NCI-H2196 treated with DMSO at 0.1 percent for 48 hours (cell line): Measurements from ENCODE around the gene POLR1E.

Experiments used
- DNase-seq: peaks from one replicate; lab custom pipeline; 2025; ENCODE audit not compliant: unreplicated experiment; lab: John Stamatoyannopoulos, UW

The POLR1E gene

DNA sequence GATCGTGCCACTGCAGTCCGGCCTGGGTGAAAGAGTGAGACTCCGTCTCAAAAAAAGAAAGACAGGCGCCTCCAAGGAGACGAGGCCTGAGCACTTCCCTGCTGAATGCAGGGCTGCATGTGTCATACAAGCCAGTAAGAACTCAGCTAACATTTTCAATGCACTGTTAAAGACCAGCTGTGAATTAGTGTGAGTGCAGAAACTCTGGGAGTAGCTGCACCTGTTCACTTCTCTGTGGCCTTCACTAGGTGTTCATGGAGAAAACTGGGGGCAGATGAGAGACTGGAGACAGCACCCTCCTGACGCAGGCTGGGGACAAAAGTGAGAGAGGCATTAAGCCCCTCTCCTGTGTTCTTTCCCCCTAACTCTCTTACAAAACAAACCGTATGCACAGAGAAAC is 48.7 kb downstream of the POLR1E start:
- no peak for DNase-seq

DNA sequence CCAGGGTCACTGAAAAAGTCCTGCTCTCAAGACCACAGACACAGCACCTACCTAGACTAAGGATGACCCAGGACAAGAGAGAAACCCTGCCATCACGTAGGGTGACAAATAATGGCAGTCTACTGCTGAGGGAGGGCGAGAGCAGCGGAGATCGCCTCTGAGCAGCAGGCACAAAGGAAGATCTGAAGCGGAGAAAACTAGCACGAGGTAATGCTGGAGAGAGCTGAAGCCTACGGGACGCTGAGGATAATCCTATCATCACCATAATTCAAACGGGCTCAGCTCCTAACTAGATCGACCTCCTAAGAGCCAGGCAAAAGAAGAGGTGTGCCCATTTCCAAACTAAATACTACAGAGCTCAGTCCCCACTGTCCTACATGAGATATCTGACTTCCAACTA is 49.2 kb downstream of the POLR1E start:
- DNase-seq, result no peak

DNA sequence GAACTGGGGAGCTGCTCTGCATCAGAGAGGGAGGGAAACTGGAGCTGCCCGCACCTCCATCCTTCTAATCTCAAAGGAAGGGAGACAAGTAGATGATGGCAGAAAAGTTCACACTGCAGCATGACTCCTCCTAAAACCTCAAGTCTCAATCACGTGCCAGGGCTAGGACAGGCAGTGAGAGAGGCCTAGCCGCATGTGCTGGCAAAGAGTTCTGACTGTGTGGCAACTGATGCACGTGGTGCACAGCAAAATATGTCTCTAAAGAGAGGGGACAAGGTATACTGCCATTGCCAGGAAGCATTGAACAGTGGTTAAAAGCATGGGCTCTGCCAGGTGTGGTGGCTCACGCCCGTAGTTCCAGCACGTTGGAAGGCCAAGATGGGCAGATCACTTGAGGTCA is 52.4 kb downstream of the POLR1E start:
- DNase-seq, result no peak

DNA sequence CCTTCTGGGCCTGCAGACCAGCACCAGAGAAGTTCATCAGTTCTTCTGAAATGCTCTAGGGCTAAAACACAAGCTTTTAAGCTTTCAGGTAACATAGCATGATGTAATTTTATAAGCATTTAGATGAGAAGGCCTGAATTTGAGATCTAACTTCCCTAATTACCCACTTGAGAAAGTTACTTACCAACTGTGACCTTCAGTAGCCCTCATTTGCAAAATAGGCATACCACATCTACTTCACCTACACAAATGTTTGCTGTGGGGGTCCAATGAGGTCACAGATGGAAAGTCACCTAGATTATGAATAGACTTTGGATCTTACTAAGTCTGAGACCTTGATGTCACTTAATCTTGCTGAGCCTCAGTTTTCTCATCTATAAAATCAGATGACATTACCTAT is 53.9 kb downstream of the POLR1E start:
- no peak for DNase-seq

DNA sequence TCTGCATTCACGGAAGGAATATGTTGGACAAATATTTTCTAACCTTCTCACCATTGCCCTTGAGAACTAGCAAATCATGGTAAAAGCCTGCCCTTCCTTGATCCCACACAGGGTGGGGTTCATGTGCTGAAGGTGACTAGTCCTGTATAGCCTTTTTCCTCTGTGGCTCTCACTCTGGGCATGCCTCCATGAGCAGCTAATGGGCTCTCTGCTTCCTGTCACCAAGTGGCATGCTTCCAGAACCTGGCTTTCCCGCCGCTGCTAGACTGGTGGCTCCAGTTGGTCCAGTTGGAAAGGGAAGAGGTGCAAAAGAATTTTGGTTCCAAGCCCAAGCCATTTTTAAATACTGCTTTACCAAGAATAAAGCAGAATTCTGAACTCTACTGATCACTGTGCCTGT is 54.9 kb downstream of the POLR1E start:
- DNase-seq, result peak; percentile 16

DNA sequence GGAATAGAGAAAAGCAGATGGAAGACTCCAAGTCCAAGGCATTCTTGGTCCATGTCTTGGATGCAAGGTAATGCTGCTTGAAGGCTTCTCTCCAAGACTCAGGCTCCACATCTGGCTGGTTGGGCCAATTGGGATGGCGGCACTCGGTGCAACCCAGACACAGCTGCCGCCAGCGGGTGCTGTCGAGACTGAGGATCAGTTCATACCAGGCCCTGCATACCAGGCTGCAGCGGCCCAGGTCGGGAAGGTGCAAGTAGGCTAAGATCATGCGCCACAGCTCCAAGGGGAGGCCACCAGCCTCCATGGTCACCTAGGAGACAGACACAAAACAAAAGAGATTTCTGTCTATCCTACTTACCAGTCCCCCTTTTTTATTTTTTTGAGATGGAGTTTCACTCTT is 55.7 kb downstream of the POLR1E start:
- no peak for DNase-seq

DNA sequence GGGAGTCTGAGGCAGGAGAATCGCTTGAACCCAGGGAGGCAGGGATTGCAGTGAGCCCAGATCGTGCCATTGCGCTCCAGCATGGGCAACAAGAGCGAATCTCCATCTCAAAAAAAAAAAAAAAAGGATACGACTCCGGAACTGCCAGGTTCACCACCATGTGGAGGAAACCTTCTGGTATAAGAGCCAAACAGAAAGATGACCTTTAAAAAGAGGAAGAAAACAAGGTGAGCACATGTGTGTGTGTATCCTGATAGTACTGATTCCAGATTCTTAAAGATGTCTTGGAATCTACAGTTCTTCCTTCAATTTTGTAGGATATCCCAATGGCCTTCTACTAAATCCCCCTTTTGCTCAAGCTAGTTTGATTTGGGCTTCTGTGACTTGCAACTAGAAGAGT is 56.7 kb downstream of the POLR1E start:
- no peak for DNase-seq

DNA sequence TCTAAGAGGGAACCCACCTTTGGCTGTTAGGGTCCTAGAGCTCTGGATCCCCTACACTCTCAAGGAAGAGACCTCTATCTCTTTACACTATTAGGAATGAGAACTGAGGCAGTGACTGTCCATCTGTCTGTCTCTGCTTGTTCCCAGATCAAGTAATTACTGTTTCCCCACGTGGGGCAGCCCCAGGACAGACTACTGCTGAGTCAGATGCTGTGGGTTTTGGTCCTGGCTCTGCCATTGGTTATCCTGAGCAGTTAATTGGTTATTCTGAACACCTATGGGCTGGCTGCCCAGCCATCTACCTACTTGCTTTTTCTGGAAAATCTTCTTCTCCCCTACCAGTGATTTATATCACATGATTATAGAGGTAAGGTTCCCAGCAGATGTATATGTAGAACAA is 57.1 kb downstream of the POLR1E start:
- no peak for DNase-seq

DNA sequence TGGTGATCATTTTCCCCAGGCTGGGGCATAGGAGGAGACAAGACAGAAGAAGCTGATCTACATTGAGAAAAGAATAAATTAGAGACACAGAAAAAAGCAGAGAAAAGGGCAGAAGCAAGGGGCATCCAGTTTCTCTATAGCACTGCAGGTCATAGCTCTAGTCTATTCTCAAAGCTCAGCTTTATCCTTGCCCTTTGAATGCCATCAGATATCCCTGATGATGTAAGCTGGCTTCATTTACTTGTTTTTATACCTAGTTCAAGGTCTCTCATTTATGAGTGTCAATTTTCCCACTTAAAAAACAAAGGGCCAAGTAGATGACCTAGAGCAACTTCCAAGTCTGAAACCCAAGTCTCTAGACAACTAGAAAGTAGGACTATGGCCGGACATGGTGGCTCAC is 57.7 kb downstream of the POLR1E start:
- DNase-seq, result no peak

DNA sequence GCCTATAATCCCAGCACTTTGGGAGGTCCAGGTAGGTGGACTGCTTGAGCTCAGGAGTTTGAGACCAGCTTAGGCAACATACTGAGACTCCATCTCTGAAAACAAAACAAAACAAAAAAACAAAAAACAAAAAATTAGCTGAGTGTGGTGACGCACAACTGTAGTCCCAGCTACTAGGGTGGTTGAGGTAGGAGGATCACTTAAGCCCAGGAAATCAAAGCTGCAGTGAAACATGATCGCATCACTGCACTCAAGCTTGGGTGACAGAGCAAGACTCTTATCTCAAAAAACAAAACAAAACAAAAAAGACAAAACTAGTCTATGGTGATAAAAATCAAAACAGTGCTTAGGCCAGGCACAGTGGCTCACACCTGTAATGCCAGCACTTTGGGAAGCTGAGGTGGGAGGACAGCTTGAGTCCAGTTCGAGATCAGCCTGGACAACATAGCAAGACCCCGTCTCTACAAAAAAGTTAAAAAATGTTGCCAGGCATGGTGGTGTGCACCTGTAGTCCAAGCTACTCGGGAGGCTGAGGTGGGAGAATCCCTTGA is 61.7 kb downstream of the POLR1E start:
- DNase-seq, result no peak

DNA sequence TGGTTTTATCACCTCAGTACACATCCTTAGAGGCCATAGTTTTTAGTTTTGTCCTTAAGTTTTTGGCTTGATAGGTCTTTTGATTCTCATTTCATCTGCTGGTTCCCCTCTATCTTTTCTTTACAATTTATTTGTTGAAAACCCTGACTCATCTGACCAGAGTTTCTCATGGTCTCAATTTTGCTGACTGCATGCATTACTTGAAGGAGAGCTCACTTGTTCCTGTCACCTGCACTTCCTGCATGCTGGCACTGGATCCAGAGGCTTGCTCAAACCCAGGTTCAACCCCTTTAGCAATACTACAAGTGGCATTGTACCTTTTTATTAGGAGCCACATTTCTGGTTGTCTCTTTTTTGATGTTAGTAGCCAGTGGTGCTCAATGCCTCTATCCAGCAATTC is 63.8 kb downstream of the POLR1E start:
- DNase-seq, result no peak

DNA sequence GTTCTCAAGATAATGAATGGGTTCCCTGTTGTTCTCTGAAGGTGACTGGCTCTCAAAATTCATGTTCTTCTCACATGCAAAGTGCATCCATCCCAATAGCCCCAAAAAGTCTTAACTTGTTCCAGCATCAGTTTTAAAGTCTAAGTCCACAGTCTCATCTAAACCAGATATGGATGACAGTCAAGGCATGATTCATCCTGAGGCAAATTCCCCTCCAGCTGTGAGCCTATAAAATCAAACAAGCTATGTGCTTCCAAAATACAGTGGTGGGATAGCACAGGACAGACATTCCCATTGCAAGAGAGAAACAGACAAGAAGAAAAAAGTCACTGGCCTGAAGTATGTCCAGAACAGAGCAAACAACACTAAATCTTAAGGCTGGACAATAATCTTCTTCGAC is 65.0 kb downstream of the POLR1E start:
- DNase-seq, result no peak

DNA sequence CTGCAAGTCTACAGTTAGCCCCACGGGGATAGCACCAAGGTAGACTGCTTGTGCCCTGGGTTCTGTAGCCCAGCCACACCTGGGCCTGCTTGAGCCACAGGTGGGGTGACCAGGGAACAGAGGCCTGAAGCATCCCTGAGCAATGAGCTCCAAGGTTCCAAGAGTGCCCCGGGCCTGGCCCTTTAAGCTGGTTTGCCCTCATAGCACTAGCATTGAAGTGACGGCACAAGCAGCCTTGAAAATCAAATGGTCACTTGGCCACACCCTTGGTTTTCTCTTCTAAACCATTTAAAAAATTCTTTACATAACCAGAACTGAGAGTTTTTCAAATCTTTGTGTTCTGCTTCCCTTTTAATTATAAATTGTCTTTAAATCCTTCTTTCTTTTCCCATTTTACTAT is 65.7 kb downstream of the POLR1E start:
- no peak for DNase-seq

DNA sequence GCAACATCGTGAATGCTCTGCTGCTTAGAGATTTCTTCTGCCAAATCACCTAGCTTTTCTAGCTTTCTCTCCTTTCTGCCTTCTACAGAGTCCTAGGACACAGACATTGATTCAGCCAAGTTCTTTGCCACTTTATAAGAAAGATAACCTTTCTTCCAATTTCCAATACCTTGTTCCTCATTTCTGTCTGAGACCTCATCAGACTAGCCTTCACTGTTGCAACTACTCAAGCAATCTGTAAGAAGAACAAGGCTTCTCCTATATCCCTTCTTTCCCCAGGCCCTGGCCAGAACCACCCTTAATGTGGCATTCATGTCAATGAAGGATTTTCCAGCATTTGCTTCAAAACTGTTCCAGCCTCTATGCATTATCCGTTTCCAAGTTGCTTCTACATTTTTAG is 66.1 kb downstream of the POLR1E start:
- DNase-seq, result no peak
